Stomach smooth muscle (tissue), 2 donors: ENCODE measurements around the gene SNORC.

Source experiments
- H3K27ac ChIP-seq: one replicate; pipeline ENCODE4 v1.7.0; 2013; ENCODE audit warnings: mild to moderate bottlenecking, low read length, inconsistent platforms
- H3K27me3 ChIP-seq, 2 donors: one replicate each; pipeline ENCODE4 v1.7.0; 2013; ENCODE audit warnings: low read length in 2 of 2; ENCODE audit not compliant: insufficient read depth in 2 of 2, control insufficient read depth in 1 of 2
- H3K36me3 ChIP-seq, 2 donors: one replicate each; pipeline ENCODE4 v1.7.0; 2013; ENCODE audit warnings: low read length in 2 of 2; ENCODE audit not compliant: control insufficient read depth in 2 of 2, insufficient read depth in 2 of 2
- H3K4me1 ChIP-seq: one replicate; pipeline ENCODE4 v1.7.0; 2013; ENCODE audit warnings: low read length; ENCODE audit not compliant: control insufficient read depth, insufficient read depth
- H3K4me3 ChIP-seq, 2 donors: one replicate each; pipeline ENCODE4 v1.7.0; 2013; ENCODE audit warnings: low read length in 2 of 2
- H3K9ac ChIP-seq, 2 donors: one replicate each; pipeline ENCODE4 v1.7.0; 2013; ENCODE audit warnings: low read length in 2 of 2, mild to moderate bottlenecking in 1 of 2
- H3K9me3 ChIP-seq, 2 donors: one replicate each; pipeline ENCODE4 v1.7.0; 2013; ENCODE audit warnings: low read length in 2 of 2; ENCODE audit not compliant: control insufficient read depth in 2 of 2
- donor health status: healthy.
- donor health status: Pancreatic carcinoma.

Gene SNORC

GRCh38 chr2:232913903-232914302 is 43.8 kb downstream of the SNORC start:
- Histone ChIP-seq H3K4me1 (no peaks in the 10 kb centered on the region), H3K27ac (no peak overlapping the region), H3K4me3 (no peak overlapping the region), H3K36me3 (no peaks in the 10 kb centered on the region), H3K9ac (no peak overlapping the region), H3K9me3 (peaks cover 0 to 2% of the 10 kb centered on the region in 2 donors), H3K27me3 (peaks cover 3 to 7% of the 10 kb centered on the region in 2 donors)

GRCh38 chr2:232919141-232919540 is 49.1 kb downstream of the SNORC start:
- H3K27ac ChIP-seq: no peak overlapping the region
- no peak overlapping the region for H3K4me3 ChIP-seq
- H3K9ac ChIP-seq: no peak overlapping the region
- H3K9me3 ChIP-seq: no peaks in the 10 kb centered on the region
- H3K27me3 ChIP-seq: peaks cover 0 to 10% of the 10 kb centered on the region in 2 donors
- H3K4me1 ChIP-seq: no peaks in the 10 kb centered on the region
- no peaks in the 10 kb centered on the region for H3K36me3 ChIP-seq

- no peaks in the 10 kb centered on the region for H3K36me3 ChIP-seq
- no peak overlapping the region for H3K27ac ChIP-seq
- no peak overlapping the region for H3K9ac ChIP-seq
- H3K4me3 ChIP-seq: no peak overlapping the region
- no peaks in the 10 kb centered on the region for H3K4me1 ChIP-seq
- H3K9me3 ChIP-seq: peaks cover 0 to 4% of the 10 kb centered on the region in 2 donors
- peaks cover 7 to 13% of the 10 kb centered on the region in 2 donors for H3K27me3 ChIP-seq
Observed at GRCh38 chr2:232920055-232920454, 50.0 kb downstream of the SNORC start.

- no peak overlapping the region for H3K9ac ChIP-seq
- H3K4me1 ChIP-seq: no peaks in the 10 kb centered on the region
- H3K4me3 ChIP-seq: no peak overlapping the region
- peaks cover 0 to 4% of the 10 kb centered on the region in 2 donors for H3K9me3 ChIP-seq
- peaks cover 14 to 19% of the 10 kb centered on the region in 2 donors for H3K27me3 ChIP-seq
- no peaks in the 10 kb centered on the region for H3K36me3 ChIP-seq
- no peak overlapping the region for H3K27ac ChIP-seq
Observed at GRCh38 chr2:232920760-232921159, 50.7 kb downstream of the SNORC start.

GRCh38 chr2:232924433-232924832 is 54.4 kb downstream of the SNORC start:
- Histone ChIP-seq H3K9ac (no peak overlapping the region), H3K9me3 (peaks cover 0 to 4% of the 10 kb centered on the region in 2 donors), H3K4me1 (peaks cover 15% of the 10 kb centered on the region), H3K36me3 (no peaks in the 10 kb centered on the region), H3K27me3 (peaks cover 36 to 45% of the 10 kb centered on the region in 2 donors), H3K4me3 (no peak overlapping the region), H3K27ac (no peak overlapping the region)

- H3K4me1 ChIP-seq: peaks cover 15% of the 10 kb centered on the region
- no peak overlapping the region for H3K27ac ChIP-seq
- H3K9ac ChIP-seq: no peak overlapping the region
- peaks cover 37 to 48% of the 10 kb centered on the region in 2 donors for H3K27me3 ChIP-seq
- H3K4me3 ChIP-seq: no peak overlapping the region
- no peaks in the 10 kb centered on the region for H3K36me3 ChIP-seq
- peaks cover 0 to 4% of the 10 kb centered on the region in 2 donors for H3K9me3 ChIP-seq
Observed at GRCh38 chr2:232925153-232925820, 55.2 kb downstream of the SNORC start.

- H3K4me3 ChIP-seq: no peak overlapping the region
- peaks cover 35 to 48% of the 10 kb centered on the region in 2 donors for H3K27me3 ChIP-seq
- H3K36me3 ChIP-seq: no peaks in the 10 kb centered on the region
- H3K9me3 ChIP-seq: peaks cover 0 to 4% of the 10 kb centered on the region in 2 donors
- peaks cover 15% of the 10 kb centered on the region for H3K4me1 ChIP-seq
- H3K9ac ChIP-seq: no peak overlapping the region
- no peak overlapping the region for H3K27ac ChIP-seq
Observed at GRCh38 chr2:232925821-232926156, 55.7 kb downstream of the SNORC start.

GRCh38 chr2:232926431-232926939 is 56.4 kb downstream of the SNORC start:
- peaks cover 38 to 50% of the 10 kb centered on the region in 2 donors for H3K27me3 ChIP-seq
- H3K4me3 ChIP-seq: no peak overlapping the region
- peaks cover 0 to 4% of the 10 kb centered on the region in 2 donors for H3K9me3 ChIP-seq
- H3K36me3 ChIP-seq: no peaks in the 10 kb centered on the region
- no peak overlapping the region for H3K27ac ChIP-seq
- peaks cover 15% of the 10 kb centered on the region for H3K4me1 ChIP-seq
- no peak overlapping the region for H3K9ac ChIP-seq

GRCh38 chr2:232927032-232927792 is 57.1 kb downstream of the SNORC start:
- Histone ChIP-seq H3K9ac (no peak overlapping the region), H3K27me3 (peaks cover 40 to 50% of the 10 kb centered on the region in 2 donors), H3K4me1 (peaks cover 15% of the 10 kb centered on the region), H3K9me3 (peaks cover 0 to 4% of the 10 kb centered on the region in 2 donors), H3K27ac (no peak overlapping the region), H3K36me3 (no peaks in the 10 kb centered on the region), H3K4me3 (no peak overlapping the region)

GRCh38 chr2:232927793-232928550 is 57.9 kb downstream of the SNORC start:
- Histone ChIP-seq H3K27ac (no peak overlapping the region), H3K36me3 (no peaks in the 10 kb centered on the region), H3K4me3 (no peak overlapping the region), H3K9me3 (peaks cover 0 to 4% of the 10 kb centered on the region in 2 donors), H3K4me1 (peaks cover 15% of the 10 kb centered on the region), H3K27me3 (peaks cover 40 to 50% of the 10 kb centered on the region in 2 donors), H3K9ac (no peak overlapping the region)
